ENCODE measurements around the gene AQP10. TPM values are rescaled to one million over a fixed set of nuclear protein-coding genes. Genes with fewer than 3 reads are reported as not detected.

Gene AQP10
- total and polyA plus RNA-seq, 9 of the 15 experiments (the other 6 are each of a cell fraction or from before 2014, with no cell fraction given), result 0.37 to 9.7 (median 1.9) TPM

DNA sequence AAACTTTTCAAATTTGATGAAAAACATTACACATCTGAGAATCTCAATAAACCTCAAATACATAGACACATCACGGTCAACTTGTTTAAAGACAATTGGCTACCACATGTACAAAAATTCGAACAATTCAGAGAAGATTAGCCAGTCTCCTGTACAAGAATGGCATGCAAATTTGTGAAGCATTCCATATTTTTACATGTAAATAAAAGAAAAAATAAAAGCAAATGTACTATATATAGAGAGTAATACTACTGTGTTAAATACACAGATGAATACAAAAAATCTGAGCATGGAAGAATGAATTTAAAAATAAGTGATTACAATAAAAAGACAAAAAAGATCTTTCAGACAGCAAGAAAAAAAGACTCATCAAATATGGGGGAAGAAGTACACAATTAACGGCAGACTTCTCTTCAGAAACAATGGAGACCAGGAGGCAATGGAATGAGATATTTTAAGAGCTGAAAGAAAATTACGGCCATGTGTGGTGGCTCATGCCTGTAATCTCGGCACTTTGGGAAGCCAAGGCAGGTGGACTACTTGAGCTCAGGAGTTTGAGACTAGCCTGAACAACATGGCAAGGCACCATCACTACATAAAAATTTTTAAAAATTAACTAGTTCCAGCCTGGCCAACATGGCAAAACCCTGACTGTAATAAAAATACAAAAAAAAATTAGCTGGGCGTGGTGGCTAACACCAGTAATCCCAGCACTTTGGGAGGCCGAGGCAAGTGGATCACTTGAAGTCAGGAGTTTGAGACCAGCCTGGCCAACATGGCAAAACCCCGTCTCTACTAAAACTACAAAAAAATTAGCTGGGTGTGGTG is 25.3 kb upstream of the AQP10 start (continued):
- TF ChIP-seq, protein P1, sequence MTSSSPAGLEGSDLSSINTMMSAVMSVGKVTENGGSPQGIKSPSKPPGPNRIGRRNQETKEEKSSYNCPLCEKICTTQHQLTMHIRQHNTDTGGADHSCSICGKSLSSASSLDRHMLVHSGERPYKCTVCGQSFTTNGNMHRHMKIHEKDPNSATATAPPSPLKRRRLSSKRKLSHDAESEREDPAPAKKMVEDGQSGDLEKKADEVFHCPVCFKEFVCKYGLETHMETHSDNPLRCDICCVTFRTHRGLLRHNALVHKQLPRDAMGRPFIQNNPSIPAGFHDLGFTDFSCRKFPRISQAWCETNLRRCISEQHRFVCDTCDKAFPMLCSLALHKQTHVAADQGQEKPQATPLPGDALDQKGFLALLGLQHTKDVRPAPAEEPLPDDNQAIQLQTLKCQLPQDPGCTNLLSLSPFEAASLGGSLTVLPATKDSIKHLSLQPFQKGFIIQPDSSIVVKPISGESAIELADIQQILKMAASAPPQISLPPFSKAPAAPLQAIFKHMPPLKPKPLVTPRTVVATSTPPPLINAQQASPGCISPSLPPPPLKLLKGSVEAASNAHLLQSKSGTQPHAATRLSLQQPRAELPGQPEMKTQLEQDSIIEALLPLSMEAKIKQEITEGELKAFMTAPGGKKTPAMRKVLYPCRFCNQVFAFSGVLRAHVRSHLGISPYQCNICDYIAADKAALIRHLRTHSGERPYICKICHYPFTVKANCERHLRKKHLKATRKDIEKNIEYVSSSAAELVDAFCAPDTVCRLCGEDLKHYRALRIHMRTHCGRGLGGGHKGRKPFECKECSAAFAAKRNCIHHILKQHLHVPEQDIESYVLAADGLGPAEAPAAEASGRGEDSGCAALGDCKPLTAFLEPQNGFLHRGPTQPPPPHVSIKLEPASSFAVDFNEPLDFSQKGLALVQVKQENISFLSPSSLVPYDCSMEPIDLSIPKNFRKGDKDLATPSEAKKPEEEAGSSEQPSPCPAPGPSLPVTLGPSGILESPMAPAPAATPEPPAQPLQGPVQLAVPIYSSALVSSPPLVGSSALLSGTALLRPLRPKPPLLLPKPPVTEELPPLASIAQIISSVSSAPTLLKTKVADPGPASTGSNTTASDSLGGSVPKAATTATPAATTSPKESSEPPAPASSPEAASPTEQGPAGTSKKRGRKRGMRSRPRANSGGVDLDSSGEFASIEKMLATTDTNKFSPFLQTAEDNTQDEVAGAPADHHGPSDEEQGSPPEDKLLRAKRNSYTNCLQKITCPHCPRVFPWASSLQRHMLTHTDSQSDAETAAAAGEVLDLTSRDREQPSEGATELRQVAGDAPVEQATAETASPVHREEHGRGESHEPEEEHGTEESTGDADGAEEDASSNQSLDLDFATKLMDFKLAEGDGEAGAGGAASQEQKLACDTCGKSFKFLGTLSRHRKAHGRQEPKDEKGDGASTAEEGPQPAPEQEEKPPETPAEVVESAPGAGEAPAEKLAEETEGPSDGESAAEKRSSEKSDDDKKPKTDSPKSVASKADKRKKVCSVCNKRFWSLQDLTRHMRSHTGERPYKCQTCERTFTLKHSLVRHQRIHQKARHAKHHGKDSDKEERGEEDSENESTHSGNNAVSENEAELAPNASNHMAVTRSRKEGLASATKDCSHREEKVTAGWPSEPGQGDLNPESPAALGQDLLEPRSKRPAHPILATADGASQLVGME (CRISPR knock-in tag; IDR thresholded peaks at IDR 0.05), result no peak
- TF ChIP-seq HLTF (IDR thresholded peaks at IDR 0.05) (peak; percentile 47; the same call in 1 of the 2 replicates), ZNF507 (tag; conservative IDR thresholded peaks at IDR 0.05) (peak; percentile 31; the same call in 1 of the 2 replicates), DPF2 (IDR thresholded peaks at IDR 0.05) (no peak), RCOR1 (IDR thresholded peaks at IDR 0.05; ENCODE audit: borderline replicate concordance in 1 of 2, low read depth in 2 of 2, low read length in 2 of 2) (peak in 1 of 2 experiments; percentile 51; a peak in 1 of 4 replicates), MEF2A (IDR thresholded peaks at IDR 0.05; ENCODE audit: control insufficient read depth, low read depth, low read length) (peak; percentile 64; the same call in 1 of the 2 replicates)
- TF ChIP-seq, protein P2, sequence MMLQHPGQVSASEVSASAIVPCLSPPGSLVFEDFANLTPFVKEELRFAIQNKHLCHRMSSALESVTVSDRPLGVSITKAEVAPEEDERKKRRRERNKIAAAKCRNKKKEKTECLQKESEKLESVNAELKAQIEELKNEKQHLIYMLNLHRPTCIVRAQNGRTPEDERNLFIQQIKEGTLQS (IDR thresholded peaks at IDR 0.05), result no peak
- TF ChIP-seq, protein P2 (CRISPR knock-in tag; conservative IDR thresholded peaks at IDR 0.05), result no peak
- TF ChIP-seq, protein P3, sequence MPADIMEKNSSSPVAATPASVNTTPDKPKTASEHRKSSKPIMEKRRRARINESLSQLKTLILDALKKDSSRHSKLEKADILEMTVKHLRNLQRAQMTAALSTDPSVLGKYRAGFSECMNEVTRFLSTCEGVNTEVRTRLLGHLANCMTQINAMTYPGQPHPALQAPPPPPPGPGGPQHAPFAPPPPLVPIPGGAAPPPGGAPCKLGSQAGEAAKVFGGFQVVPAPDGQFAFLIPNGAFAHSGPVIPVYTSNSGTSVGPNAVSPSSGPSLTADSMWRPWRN (IDR thresholded peaks at IDR 0.05; ENCODE audit: low read depth), result no peak
